ENCODE data around the gene SLCO1B1.
A peak's percentile ranks its signal among the peaks of the same experiment; 100 is the strongest.
"Not testable (repeated sequence)": the region's sequence is repeated elsewhere in the genome, so short reads cannot be mapped to it uniquely, and the experiment has no call there.

Gene SLCO1B1, protein sequence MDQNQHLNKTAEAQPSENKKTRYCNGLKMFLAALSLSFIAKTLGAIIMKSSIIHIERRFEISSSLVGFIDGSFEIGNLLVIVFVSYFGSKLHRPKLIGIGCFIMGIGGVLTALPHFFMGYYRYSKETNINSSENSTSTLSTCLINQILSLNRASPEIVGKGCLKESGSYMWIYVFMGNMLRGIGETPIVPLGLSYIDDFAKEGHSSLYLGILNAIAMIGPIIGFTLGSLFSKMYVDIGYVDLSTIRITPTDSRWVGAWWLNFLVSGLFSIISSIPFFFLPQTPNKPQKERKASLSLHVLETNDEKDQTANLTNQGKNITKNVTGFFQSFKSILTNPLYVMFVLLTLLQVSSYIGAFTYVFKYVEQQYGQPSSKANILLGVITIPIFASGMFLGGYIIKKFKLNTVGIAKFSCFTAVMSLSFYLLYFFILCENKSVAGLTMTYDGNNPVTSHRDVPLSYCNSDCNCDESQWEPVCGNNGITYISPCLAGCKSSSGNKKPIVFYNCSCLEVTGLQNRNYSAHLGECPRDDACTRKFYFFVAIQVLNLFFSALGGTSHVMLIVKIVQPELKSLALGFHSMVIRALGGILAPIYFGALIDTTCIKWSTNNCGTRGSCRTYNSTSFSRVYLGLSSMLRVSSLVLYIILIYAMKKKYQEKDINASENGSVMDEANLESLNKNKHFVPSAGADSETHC

DNA sequence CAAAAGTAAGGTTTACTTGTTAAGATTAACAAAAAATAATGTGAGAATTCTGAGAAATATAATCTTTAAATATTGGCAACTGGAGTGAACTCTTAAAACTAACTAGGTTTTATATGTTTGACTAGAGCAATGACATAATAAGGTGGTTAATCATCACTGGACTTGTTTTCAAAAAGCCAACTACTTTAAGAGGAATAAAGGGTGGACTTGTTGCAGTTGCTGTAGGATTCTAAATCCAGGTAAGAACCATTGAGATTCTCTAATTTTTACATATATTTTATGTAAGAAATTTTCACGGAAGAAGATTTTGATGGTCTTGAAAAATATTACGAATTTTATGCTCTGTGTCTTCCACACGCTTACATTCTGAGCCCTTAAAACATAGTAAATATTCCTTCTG is at the start of gene SLCO1B1:
TSS of gene SLCO1B1 (plus strand) at position 197 of the 400 bp plus-strand sequence. CDS start 10,381 bp downstream, outside the sequence.
- DNase-seq (ENCODE audit: low spot score) = no peak

DNA sequence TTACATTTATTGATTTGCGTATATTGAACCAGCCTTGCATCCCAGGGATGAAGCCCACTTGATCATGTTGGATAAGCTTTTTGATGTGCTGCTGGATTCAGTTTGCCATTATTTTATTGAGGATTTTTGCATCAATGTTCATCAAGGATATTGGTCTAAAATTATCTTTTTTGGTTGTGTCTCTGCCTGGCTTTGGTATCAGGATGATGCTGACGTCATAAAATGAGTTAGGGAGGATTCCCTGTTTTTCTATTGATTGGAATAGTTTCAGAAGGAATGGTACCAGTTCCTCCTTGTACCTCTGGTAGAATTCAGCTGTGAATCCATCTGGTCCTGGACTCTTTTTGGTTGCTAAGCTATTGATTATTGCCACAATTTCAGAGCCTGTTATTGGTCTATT is 46.2 kb upstream of the SLCO1B1 start:
- not testable (repeated sequence) for DNase-seq (ENCODE audit: low spot score)

DNA sequence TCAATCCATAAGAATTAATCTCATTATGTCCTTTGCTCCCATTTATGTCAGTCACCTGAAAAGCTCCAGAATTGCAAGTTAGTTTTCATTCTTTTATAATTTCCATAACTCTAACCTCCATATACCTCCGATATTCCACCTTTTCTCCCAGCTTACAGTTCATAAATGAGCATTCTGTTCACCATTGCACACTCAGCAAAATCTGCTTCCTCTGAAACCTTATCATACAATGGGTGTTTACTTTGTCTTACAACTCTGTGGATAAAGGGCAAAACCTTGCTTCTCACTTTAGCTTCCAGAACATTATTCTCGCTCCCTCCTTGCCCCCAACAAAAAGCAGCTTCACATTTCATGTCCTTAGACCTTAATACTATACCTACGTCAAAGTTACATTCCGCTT is 19.3 kb upstream of the SLCO1B1 start:
- DNase-seq (ENCODE audit: low spot score) = no peak

DNA sequence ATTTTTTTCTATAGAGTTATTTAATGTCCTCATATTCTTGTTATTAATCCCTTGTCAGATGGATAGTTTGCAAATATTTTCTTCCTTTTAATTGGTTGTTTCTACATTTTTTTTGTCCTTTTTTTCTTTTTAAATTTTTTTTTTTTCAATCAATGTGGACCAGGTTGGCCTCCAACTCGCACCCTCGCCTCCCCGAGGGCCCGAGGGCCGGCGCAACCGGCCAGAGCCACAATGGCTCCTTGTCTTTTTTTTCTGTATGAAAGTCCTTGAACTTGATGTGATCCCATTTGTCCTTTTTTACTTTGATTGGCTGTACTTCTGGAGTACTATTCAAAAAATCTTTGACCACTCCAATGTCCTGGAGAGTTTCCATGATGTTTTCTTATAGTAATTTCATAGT is 17.7 kb upstream of the SLCO1B1 start:
- no peak for DNase-seq (ENCODE audit: low spot score)

- no peak for DNase-seq (ENCODE audit: low spot score)
These were observed 13.0 kb upstream of the SLCO1B1 start for GRCh38 chr12:21117995-21118394.

DNA sequence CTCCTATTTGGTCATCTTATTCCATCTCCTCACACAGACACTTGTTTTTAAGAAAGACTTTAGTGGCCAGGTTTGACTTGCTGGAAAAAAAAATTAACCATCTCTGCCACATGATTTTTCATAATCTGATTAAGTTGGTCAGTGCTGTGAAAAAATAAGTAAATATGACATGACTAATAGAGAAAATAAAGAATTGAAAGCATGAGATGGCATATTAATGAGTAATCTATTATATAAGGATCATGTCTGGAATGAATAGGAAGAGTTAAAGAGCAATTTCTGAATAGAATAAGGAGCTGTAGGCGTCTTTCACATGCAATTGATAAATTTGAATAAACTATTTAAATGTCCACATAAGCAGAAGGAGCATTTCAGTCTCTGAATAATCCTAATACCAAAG is 12.2 kb upstream of the SLCO1B1 start:
- no peak for DNase-seq (ENCODE audit: low spot score)

- DNase-seq (ENCODE audit: low spot score) = no peak
These were observed 1.6 kb upstream of the SLCO1B1 start for GRCh38 chr12:21129351-21129750.

- DNase-seq (ENCODE audit: low spot score) = no peak
These were observed 1.1 kb upstream of the SLCO1B1 start for GRCh38 chr12:21129906-21130305.

DNA sequence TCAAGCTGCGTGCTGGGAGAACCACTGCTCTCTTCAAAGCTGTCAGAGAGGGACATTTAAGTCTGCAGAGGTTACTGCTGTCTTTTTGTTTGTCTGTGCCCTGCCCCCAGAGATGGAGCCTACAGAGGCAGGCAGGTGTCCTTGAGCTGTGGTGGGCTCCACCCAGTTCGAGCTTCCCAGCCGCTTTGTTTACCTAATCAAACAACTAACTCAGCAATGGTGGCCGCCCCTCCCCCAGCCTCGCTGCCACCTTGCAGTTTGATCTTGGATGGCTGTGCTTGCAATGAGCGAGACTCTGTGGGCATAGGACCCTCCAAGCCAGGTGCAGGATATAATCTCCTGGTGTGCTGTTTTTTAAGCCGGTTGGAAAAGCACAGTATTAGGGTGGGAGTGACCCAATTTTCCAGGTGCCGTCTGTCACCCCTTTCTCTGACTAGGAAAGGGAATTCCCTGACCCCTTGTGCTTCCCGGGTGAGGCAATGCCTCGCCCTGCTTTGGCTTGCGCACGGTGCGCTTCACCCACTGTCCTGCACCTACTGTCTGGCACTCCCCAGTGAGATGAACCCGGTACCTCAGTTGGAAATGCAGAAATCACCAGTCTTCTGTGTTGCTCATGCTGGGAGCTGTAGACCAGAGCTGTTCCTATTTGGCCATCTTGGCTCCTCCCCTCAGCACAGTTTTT is 6.5 kb downstream of the SLCO1B1 start:
- DNase-seq (ENCODE audit: low spot score) = not testable (repeated sequence)

- DNase-seq (ENCODE audit: low spot score) = no peak
These were observed 7.0 kb downstream of the SLCO1B1 start for GRCh38 chr12:21138016-21138415.

DNA sequence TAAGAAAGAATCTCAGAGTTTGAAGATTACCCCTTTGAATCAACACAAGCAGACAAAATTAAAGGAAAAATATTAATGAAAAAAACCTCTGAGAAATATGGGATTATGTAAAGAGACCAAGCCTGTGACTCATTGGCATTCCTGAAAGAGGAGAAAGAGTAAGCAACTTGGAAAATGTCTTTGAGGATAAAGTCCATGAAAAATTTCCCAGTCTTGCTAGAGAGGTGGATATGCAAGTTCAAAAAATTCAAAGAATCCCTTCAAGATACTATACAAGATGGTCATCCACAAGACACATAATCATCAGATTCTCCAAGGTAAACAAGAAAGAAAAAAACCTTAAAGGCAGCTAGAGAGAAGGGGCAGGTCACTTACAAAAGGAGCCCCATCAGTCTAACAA is 13.3 kb downstream of the SLCO1B1 start:
- peak; percentile 9 for DNase-seq (ENCODE audit: low spot score)

- not testable (repeated sequence) for DNase-seq (ENCODE audit: low spot score)
These were observed 18.9 kb downstream of the SLCO1B1 start for GRCh38 chr12:21149861-21150260.

DNA sequence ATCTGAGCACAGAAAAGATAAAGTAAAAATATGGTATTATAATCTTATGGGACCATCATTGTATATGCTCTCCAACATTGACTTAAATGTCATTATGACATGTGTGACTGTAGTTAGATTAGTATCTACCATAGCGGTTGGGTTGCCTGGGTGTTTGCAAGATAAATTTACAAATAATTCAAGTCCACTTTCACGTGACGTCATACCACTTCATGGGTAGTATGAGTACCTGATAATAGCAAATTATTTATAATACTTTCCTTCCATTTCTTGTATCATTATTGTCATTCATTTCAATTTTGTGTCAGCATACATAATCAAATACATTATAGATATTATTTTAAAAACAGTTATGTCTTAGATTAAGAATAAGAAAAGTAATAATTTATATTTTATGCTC is 20.2 kb downstream of the SLCO1B1 start:
- DNase-seq (ENCODE audit: low spot score) = no peak

DNA sequence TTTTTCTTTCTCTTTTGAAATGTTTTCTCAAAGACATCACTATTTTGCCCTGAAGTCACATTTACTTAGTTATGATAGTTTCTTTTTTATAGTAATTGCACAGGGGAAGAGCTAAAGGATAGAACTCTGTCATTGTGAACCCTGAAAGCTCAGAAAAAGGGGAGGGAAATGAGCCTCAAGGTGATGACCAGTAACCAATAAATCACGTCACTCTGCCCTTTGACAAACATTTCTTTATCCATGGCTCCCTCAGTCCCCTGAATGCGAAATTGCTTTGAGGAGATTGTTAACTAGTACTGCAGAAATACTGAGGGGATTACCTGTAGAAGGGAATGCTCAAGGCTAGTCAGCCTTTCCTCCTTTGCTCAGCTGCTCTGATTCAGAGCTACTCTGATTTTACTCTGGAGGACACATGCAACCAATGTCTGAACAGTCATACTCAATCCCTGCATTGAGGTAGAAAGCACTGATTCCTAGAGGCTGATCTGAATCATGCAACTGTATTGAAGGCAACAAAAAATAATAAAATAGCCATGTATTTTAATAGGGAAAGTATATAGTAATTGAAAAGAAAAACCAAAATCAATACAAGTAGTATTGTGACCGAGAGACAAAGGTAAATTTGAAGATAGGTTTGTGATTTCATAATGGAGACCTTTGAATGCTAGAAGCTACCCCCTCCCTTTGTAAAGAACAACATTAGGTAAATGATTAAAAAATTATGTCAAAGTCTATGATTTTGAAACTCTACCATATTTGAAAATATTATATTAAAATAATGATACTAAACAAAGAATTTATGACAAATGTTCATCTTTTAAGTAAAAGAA is 24.7 kb downstream of the SLCO1B1 start:
- DNase-seq (ENCODE audit: low spot score) = no peak

GRCh38 chr12:21165048-21165447 is 34.1 kb downstream of the SLCO1B1 start:
- no peak for DNase-seq (ENCODE audit: low spot score)

- peak; percentile 61 for DNase-seq (ENCODE audit: low spot score)
These were observed 39.0 kb downstream of the SLCO1B1 start for GRCh38 chr12:21169878-21170472.

GRCh38 chr12:21172079-21172478 is 41.1 kb downstream of the SLCO1B1 start:
- DNase-seq (ENCODE audit: low spot score) = no peak

- no peak for DNase-seq (ENCODE audit: low spot score)
These were observed 52.8 kb downstream of the SLCO1B1 start for GRCh38 chr12:21183721-21184275.

DNA sequence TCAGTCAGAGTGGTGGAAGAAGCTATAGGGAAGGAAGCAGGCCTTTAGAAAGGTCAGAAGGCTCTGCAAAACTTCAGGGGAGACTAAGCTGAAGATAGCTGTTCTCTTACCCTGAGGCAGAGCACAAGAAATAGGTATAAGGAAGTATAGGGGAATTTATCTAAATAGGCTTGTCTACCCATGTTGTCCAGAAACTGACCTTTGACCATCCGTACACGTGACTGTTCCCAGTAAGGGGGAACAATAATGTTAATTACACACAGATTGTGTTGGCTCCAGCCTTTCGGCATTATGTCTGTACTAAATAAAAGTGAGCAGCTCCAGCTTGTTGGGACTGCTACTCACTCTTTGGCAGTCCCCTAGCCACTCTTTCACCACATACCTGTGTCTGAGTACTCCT is 59.0 kb downstream of the SLCO1B1 start:
- peak; percentile 47 for DNase-seq (ENCODE audit: low spot score)

GRCh38 chr12:21214433-21214832 is 83.4 kb downstream of the SLCO1B1 start:
- DNase-seq (ENCODE audit: low spot score) = not testable (repeated sequence)

DNA sequence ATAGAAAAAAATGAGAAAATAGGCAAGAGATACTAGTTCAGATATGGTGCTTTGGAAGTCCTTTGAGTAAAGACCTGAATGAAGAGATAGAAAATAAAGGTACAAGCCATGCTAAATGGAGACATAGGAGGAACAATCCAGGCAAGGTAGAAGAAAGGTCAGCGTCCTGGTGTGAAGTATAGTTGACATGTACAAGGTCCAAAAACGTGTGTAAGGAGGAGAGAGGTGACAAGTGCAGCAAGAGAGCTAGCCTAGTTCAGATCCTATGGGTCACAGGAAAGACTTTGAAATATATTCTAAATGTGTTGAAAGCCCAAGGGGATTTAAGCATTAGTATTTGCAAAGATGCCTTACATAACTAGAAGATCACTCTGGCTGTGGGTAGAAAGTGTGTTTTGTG is 88.2 kb downstream of the SLCO1B1 start:
- DNase-seq (ENCODE audit: low spot score) = no peak
